H9 (cell line): ENCODE measurements around the gene ABCA7. TPM values are rescaled to one million over a fixed set of nuclear protein-coding genes. Genes with fewer than 3 reads are reported as not detected.

Experiments
- DNase-seq: peaks from one replicate; pipeline ENCODE4 v3.0.0-alpha.2; 2017
- H2AFZ ChIP-seq: one replicate; pipeline ENCODE4 v1.6.1; 2013; ENCODE audit warnings: mild to moderate bottlenecking, low read length, control low read depth, moderate library complexity
- H2AK5ac ChIP-seq: 2 replicates; pipeline ENCODE4 v1.6.1; 2013; ENCODE audit warnings: low read length, control low read depth, mixed read lengths; ENCODE audit not compliant: insufficient read length
- H2BK120ac ChIP-seq: one replicate; pipeline ENCODE4 v1.6.1; 2013; ENCODE audit warnings: low read depth, mild to moderate bottlenecking, low read length, control low read depth, inconsistent platforms; ENCODE audit not compliant: poor library complexity, severe bottlenecking
- H2BK12ac ChIP-seq: 2 replicates; pipeline ENCODE4 v1.6.1; 2013; ENCODE audit warnings: low read length, control low read depth, mixed read lengths, low read depth; ENCODE audit not compliant: insufficient read length
- H2BK15ac ChIP-seq: 2 replicates; pipeline ENCODE4 v1.6.1; 2013; ENCODE audit warnings: low read depth, low read length, control low read depth
- H2BK20ac ChIP-seq: one replicate; pipeline ENCODE4 v1.6.1; 2013; ENCODE audit warnings: low read depth, mild to moderate bottlenecking, low read length, control low read depth, inconsistent platforms; ENCODE audit not compliant: poor library complexity, severe bottlenecking
- H2BK5ac ChIP-seq: 2 replicates; pipeline ENCODE4 v1.6.1; 2013; ENCODE audit warnings: low read length, control low read depth, mixed read lengths; ENCODE audit not compliant: insufficient read length
- H3K14ac ChIP-seq: 2 replicates; pipeline ENCODE4 v1.6.1; 2013; ENCODE audit warnings: low read length, control low read depth; ENCODE audit not compliant: insufficient read depth
- H3K18ac ChIP-seq: 2 replicates; pipeline ENCODE4 v1.6.1; 2013; ENCODE audit warnings: low read depth, mild to moderate bottlenecking, mixed read lengths, low read length, control low read depth; ENCODE audit not compliant: insufficient read length
- H3K23ac ChIP-seq: 2 replicates; pipeline ENCODE4 v1.6.1; 2013; ENCODE audit warnings: low read length, control low read depth, mixed read lengths, low read depth; ENCODE audit not compliant: insufficient read length
- H3K23me2 ChIP-seq: 2 replicates; pipeline ENCODE4 v1.6.1; 2013; ENCODE audit warnings: low read depth, mild to moderate bottlenecking, mixed read lengths, low read length, control low read depth; ENCODE audit not compliant: insufficient read length, poor library complexity, severe bottlenecking
- H3K27ac ChIP-seq: 2 replicates; pipeline ENCODE4 v1.5.1; 2013; ENCODE audit warnings: low read length, control low read depth, mixed read lengths, low read depth; ENCODE audit not compliant: insufficient read length
- H3K27me3 ChIP-seq: 2 replicates; pipeline ENCODE4 v1.6.1; 2013; ENCODE audit warnings: low read length, control low read depth, inconsistent platforms; ENCODE audit not compliant: insufficient read depth
- H3K4ac ChIP-seq: 2 replicates; pipeline ENCODE4 v1.6.1; 2013; ENCODE audit warnings: low read depth, mild to moderate bottlenecking, control low read depth, inconsistent platforms, low read length, moderate library complexity
- H3K4me1 ChIP-seq: 2 replicates; pipeline ENCODE4 v1.6.1; 2013; ENCODE audit warnings: low read length, control low read depth, inconsistent platforms; ENCODE audit not compliant: insufficient read depth
- H3K4me2 ChIP-seq: 2 replicates; pipeline ENCODE4 v1.6.1; 2013; ENCODE audit warnings: low read length, control low read depth, mixed read lengths; ENCODE audit not compliant: insufficient read length, insufficient read depth
- H3K56ac ChIP-seq: 2 replicates; pipeline ENCODE4 v1.6.1; 2013; ENCODE audit warnings: low read depth, mild to moderate bottlenecking, mixed read lengths, low read length, control low read depth; ENCODE audit not compliant: insufficient read length
- H3K79me1 ChIP-seq: 2 replicates; pipeline ENCODE4 v1.6.1; 2013; ENCODE audit warnings: low read depth, mild to moderate bottlenecking, moderate library complexity, low read length, control low read depth, inconsistent platforms; ENCODE audit not compliant: insufficient read depth, poor library complexity, severe bottlenecking
- H3K79me2 ChIP-seq: 2 replicates; pipeline ENCODE4 v1.6.1; 2013; ENCODE audit warnings: low read length, control low read depth, inconsistent platforms; ENCODE audit not compliant: insufficient read depth
- H3K9ac ChIP-seq: 2 replicates; pipeline ENCODE4 v1.6.1; 2013; ENCODE audit warnings: low read length, control low read depth, mixed read lengths; ENCODE audit not compliant: insufficient read length; ENCODE audit errors: extremely low read depth
- H3K9me3 ChIP-seq: one replicate; pipeline ENCODE4 v1.6.1; 2013; ENCODE audit warnings: low read depth, low read length, inconsistent platforms; ENCODE audit not compliant: control insufficient read depth
- H3T11ph ChIP-seq: one replicate; pipeline ENCODE4 v1.6.1; 2013; ENCODE audit warnings: mild to moderate bottlenecking, low read length, control low read depth, inconsistent platforms
- H4K20me1 ChIP-seq: one replicate; pipeline ENCODE4 v1.6.1; 2013; ENCODE audit not compliant: control insufficient read depth, insufficient read length, insufficient read depth
- H4K5ac ChIP-seq: 2 replicates; pipeline ENCODE4 v1.6.1; 2013; ENCODE audit warnings: low read depth, mild to moderate bottlenecking, mixed read lengths, low read length, control low read depth; ENCODE audit not compliant: insufficient read length
- H4K8ac ChIP-seq: replicated peaks from 2 replicates; pipeline ENCODE4 v1.6.1; 2013; ENCODE audit warnings: low read length, control low read depth, mixed read lengths, low read depth; ENCODE audit not compliant: insufficient read length
- H4K91ac ChIP-seq: 2 replicates; pipeline ENCODE4 v1.6.1; 2013; ENCODE audit warnings: low read depth, mild to moderate bottlenecking, moderate library complexity, mixed read lengths, low read length, control low read depth; ENCODE audit not compliant: insufficient read length
- H3K27ac Mint-ChIP-seq, 3 experiments: 2 replicates in 2 of 3; 3 replicates in 1 of 3; pipeline ENCODE4 v1.8.0; 2020 to 2021; ENCODE audit warnings: mixed read lengths in 3 of 3, mild to moderate bottlenecking in 1 of 3, moderate library complexity in 1 of 3
- H3K27me3 Mint-ChIP-seq: 2 replicates; pipeline ENCODE4 v1.8.0; 2021; ENCODE audit warnings: low read depth, mild to moderate bottlenecking, moderate library complexity, mixed read lengths
- H3K36me3 Mint-ChIP-seq, 3 experiments: 2 replicates in 2 of 3; 3 replicates in 1 of 3; pipeline ENCODE4 v1.8.0; 2020 to 2021; ENCODE audit warnings: low read depth in 3 of 3, mixed read lengths in 3 of 3; ENCODE audit not compliant: insufficient read depth in 1 of 3
- H3K4me1 Mint-ChIP-seq, 2 experiments: 2 replicates each; pipeline ENCODE4 v1.8.0; 2020; ENCODE audit warnings: mixed read lengths in 2 of 2
- H3K4me3 Mint-ChIP-seq, 2 experiments: 2 replicates in 1 of 2; 3 replicates in 1 of 2; pipeline ENCODE4 v1.8.0; 2020 to 2021; ENCODE audit warnings: mild to moderate bottlenecking in 2 of 2, mixed read lengths in 2 of 2, moderate library complexity in 1 of 2
- H3K9me3 Mint-ChIP-seq, 2 experiments: 2 replicates in 1 of 2; 3 replicates in 1 of 2; pipeline ENCODE4 v1.8.0; 2020; ENCODE audit warnings: mild to moderate bottlenecking in 2 of 2, mixed read lengths in 2 of 2, moderate library complexity in 1 of 2
- CTCF ChIP-seq: fragments of 200-600 bp; sonication (generic); conservative IDR thresholded peaks from 3 replicates; pipeline ENCODE4 v1.8.0; 2021; ENCODE audit warnings: antibody characterized with exemption, mild to moderate bottlenecking
- WGBS: extraction: QIAGEN DNeasy Blood & Tissue Kit; methylation state at CpG from one replicate; pipeline ENCODE4 v1.1.7; 2013; ENCODE audit warnings: missing lambda C conversion rate, low lambda C conversion rate, mixed read lengths; ENCODE audit not compliant: insufficient read length; ENCODE audit errors: extremely low coverage; 5-methylcytosine and 5-hydroxymethylcytosine counted together
- total RNA-seq: library from RNA; stranded (reverse); gene quantifications from 2 replicates; pipeline ENCODE4 v1.2.1, GENCODE V29; 2021

Gene ABCA7
- total RNA-seq, 1 experiment from 2014 or later, result 34.6 TPM

DNA sequence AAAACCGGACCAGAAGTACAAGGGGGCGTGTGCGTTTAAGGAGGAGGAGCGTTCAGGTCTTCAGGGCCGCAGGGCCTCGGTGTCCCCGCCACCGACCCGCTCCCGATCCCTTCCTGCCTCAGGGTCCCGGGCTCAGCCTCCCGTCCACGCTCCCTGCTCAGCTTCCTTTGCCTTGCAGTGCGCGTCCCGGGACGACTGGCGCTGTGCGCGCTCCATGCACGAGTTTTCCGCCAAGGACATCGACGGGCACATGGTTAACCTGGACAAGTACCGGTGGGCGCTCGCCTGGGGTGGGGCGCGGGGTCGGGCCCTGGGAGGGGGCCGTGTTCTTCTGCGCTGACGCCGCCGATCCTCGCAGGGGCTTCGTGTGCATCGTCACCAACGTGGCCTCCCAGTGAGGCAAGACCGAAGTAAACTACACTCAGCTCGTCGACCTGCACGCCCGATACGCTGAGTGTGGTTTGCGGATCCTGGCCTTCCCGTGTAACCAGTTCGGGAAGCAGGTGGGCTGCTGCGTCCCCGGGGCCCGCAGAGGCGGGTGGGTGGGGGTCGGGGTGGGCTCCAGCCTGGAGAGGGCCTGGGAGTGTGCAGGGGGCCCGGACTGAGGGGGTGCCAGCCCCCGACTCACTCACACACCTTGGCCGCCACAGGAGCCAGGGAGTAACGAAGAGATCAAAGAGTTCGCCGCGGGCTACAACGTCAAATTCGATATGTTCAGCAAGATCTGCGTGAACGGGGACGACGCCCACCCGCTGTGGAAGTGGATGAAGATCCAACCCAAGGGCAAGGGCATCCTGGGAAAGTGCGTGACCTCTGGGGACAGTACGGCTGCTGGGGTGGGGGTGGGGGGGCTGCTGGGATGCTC lies 65.3 kb downstream of the ABCA7 start:
- no peak overlapping the region for H2BK15ac ChIP-seq
- H4K91ac ChIP-seq, result no peak overlapping the region
- peak overlapping the region; percentile 69 for H3K14ac ChIP-seq
- H3K79me1 ChIP-seq, result no peaks in the 10 kb centered on the region
- H4K5ac ChIP-seq, result no peak overlapping the region
- H2BK20ac ChIP-seq, result no peak overlapping the region
- Mint-ChIP-seq H3K9me3 (no peaks in the 10 kb centered on the region), H3K4me1 (peaks cover 8 to 18% of the 10 kb centered on the region in 2 experiments), H3K27me3 (no peaks in the 10 kb centered on the region; the same call in 1 of the 2 replicates), H3K36me3 (peaks cover 0 to 18% (median 7%) of the 10 kb centered on the region in 3 experiments; a peak in 3 of 7 replicates), H3K4me3 (peak overlapping the region; percentile 76 to 78), H3K27ac (peak overlapping the region in 2 of 3 experiments; percentile 36 to 83; a peak in 3 of 7 replicates)
- no peak overlapping the region for H3K56ac ChIP-seq
- peak overlapping the region; percentile 51 for H3K4me2 ChIP-seq
- H2BK12ac ChIP-seq, result no peak overlapping the region
- H4K8ac ChIP-seq, result no peak overlapping the region
- no peak overlapping the region for H2BK120ac ChIP-seq
- H3K9me3 ChIP-seq, result no peaks in the 10 kb centered on the region
- no peak for TF ChIP-seq CTCF
- peak overlapping the region; percentile 65 for H3K9ac ChIP-seq
- no peak overlapping the region for H3K23ac ChIP-seq
- H3T11ph ChIP-seq, result no peak overlapping the region
- peak; percentile 55 for DNase-seq
- no peaks in the 10 kb centered on the region for H3K23me2 ChIP-seq
- 0 out of 2 replicates have a peak, but pooled peaks cover 2% of the 10 kb centered on the region for H3K4me1 ChIP-seq
- no peak overlapping the region for H2AFZ ChIP-seq
- no peak overlapping the region for H3K27ac ChIP-seq
- H3K18ac ChIP-seq, result peak overlapping the region; percentile 64
- no peak overlapping the region for H3K4ac ChIP-seq
- no peaks in the 10 kb centered on the region for H4K20me1 ChIP-seq
- no peak overlapping the region for H2AK5ac ChIP-seq
- H3K27me3 ChIP-seq, result no peaks in the 10 kb centered on the region
- no peak overlapping the region for H2BK5ac ChIP-seq
- whole genome bisulfite sequencing, result no CpG with 5 or more reads among the region's 69 CpGs
- H3K79me2 ChIP-seq, result no peaks in the 10 kb centered on the region; the same call in 1 of the 2 replicates
